ENCODE data around the gene FOXO3. TPM values are rescaled to one million over a fixed set of nuclear protein-coding genes. Genes with fewer than 3 reads are reported as not detected.

FOXO3 gene
- polyA plus RNA-seq, 1 of the 3 experiments (the other 2 are of a cell fraction), result 8.1 TPM

- TF ChIP-seq NRF1 (IDR thresholded peaks at IDR 0.05; ENCODE audit: low read depth, low read length), result no peak
- no peak for TF ChIP-seq TCF12 (IDR thresholded peaks at IDR 0.05)
- TF ChIP-seq MAX (IDR thresholded peaks at IDR 0.05; ENCODE audit: low read depth), result no peak
- TF ChIP-seq ELF1 (IDR thresholded peaks at IDR 0.05), result no peak
Observed at GRCh38 chr6:108721286-108721685, 160.6 kb downstream of the FOXO3 start (continued).

- no peaks in the 10 kb centered on the region for H4K20me1 ChIP-seq (ENCODE audit: insufficient read depth)
- no peak for DNase-seq
- H3K4me2 ChIP-seq, result no peak overlapping the region
- H3K79me2 ChIP-seq (ENCODE audit: insufficient read depth), result no peaks in the 10 kb centered on the region
- ChIA-PET POLR2A (no interaction called here), CTCF (no interaction called here)
- no peak overlapping the region for H2AFZ ChIP-seq (ENCODE audit: low read depth)
- WGBS (ENCODE audit: low lambda C conversion rate), result 90% methylated on average over 1 of the region's 1 CpG
- H3K9me2 ChIP-seq, result no peaks in the 10 kb centered on the region
- no peaks in the 10 kb centered on the region for H3F3A ChIP-seq (replicated peaks; ENCODE audit: insufficient read depth)
- H3K9ac ChIP-seq, result no peak overlapping the region
- no peak overlapping the region for H3K4me3 ChIP-seq (ENCODE audit: low read depth in 2 of 2, low read length in 1 of 2)
- H3K9me3 ChIP-seq, result no peaks in the 10 kb centered on the region
- H3K36me3 ChIP-seq (replicated peaks in 1 of 2; ENCODE audit: control insufficient read depth in 1 of 2, insufficient read depth in 2 of 2, low read length in 1 of 2), result peaks cover 0 to 4% of the 10 kb centered on the region in 2 experiments
- H3K27ac ChIP-seq (ENCODE audit: low read depth in 2 of 2, low read length in 1 of 2), result no peak overlapping the region
- H3K4me1 ChIP-seq (ENCODE audit: control insufficient read depth in 1 of 2, insufficient read depth in 2 of 2, low read depth in 1 of 2, low read length in 1 of 2), result no peaks in the 10 kb centered on the region; a peak in 1 of 4 replicates
- H3K27me3 ChIP-seq (ENCODE audit: insufficient read depth), result no peaks in the 10 kb centered on the region
- TF ChIP-seq SMC3 (IDR thresholded peaks at IDR 0.05; ENCODE audit: low read depth, low read length) (no peak), USF1 (IDR thresholded peaks at IDR 0.05; ENCODE audit: borderline replicate concordance, low read depth) (no peak), FOSL2 (IDR thresholded peaks at IDR 0.05; ENCODE audit: borderline replicate concordance, low read depth) (no peak), CTCF (IDR thresholded peaks at IDR 0.05) (no peak), USF2 (IDR thresholded peaks at IDR 0.05; ENCODE audit: borderline replicate concordance, low read depth, low read length) (no peak), NRF1 (IDR thresholded peaks at IDR 0.05; ENCODE audit: low read depth, low read length) (no peak), FOXM1 (IDR thresholded peaks at IDR 0.05; ENCODE audit: low read depth) (no peak), TAF1 (IDR thresholded peaks at IDR 0.05; ENCODE audit: borderline replicate concordance, low read depth, low read length) (no peak), POLR2AphosphoS5 (IDR thresholded peaks at IDR 0.05; ENCODE audit: low read depth, low read length) (no peak), TEAD4 (IDR thresholded peaks at IDR 0.05; ENCODE audit: borderline replicate concordance, insufficient read depth) (no peak), YY1 (IDR thresholded peaks at IDR 0.05; ENCODE audit: low read depth) (no peak), ELF1 (IDR thresholded peaks at IDR 0.05) (no peak), RXRA (IDR thresholded peaks at IDR 0.05; ENCODE audit: borderline replicate concordance, low read depth) (no peak), REST (IDR thresholded peaks at IDR 0.05; ENCODE audit: low read depth, low read length) (no peak)
Observed at GRCh38 chr6:108723594-108723993, 162.9 kb downstream of the FOXO3 start.

All from SK-N-SH (cell line).